Measurements from ENCODE around the gene NFXL1.

GRCh38 chr4:47836641-47837093 lies 77.7 kb downstream of the NFXL1 start:
- TF ChIP-seq CTCF (conservative IDR thresholded peaks at IDR 0.05; ENCODE audit: low read length), result peak; percentile 76
- TF ChIP-seq EZH2phosphoT487 (IDR thresholded peaks at IDR 0.05; ENCODE audit: borderline replicate concordance, low read depth, low read length), result no peak
